ENCODE data around the gene SCN10A.

SCN10A gene

GRCh38 chr3:38800511-38800910, 15.5 kb downstream of the SCN10A start:
- TF ChIP-seq CTCF (IDR thresholded peaks at IDR 0.05) = no peak
- Histone ChIP-seq H3K4me2 (ENCODE audit: low read length) (no peak overlapping the region), H3K9me3 (ENCODE audit: control insufficient read depth, low read length) (peaks cover 3% of the 10 kb centered on the region)

GRCh38 chr3:38793721-38794120, 22.3 kb downstream of the SCN10A start:
- no peaks in the 10 kb centered on the region for H3K36me3 ChIP-seq (ENCODE audit: control insufficient read depth, insufficient read depth, low read length)
- no peak overlapping the region for H2AFZ ChIP-seq
- H3K4me2 ChIP-seq (ENCODE audit: low read length) = no peak overlapping the region
- H3K9ac ChIP-seq = no peak overlapping the region
- no peaks in the 10 kb centered on the region for H3K9me3 ChIP-seq (ENCODE audit: control insufficient read depth, low read length)
- TF ChIP-seq CTCF (IDR thresholded peaks at IDR 0.05) = no peak
- no peak overlapping the region for H3K4me3 ChIP-seq (ENCODE audit: low read depth, low read length)
- H3K79me2 ChIP-seq = no peaks in the 10 kb centered on the region
- no peaks in the 10 kb centered on the region for H3K27me3 ChIP-seq (ENCODE audit: control insufficient read depth, insufficient read depth, low read length)
- no peak overlapping the region for H3K27ac ChIP-seq
- H3K4me1 ChIP-seq = no peaks in the 10 kb centered on the region

More at GRCh38 chr3:38800511-38800910, 15.5 kb downstream of the SCN10A start:
- Histone ChIP-seq H3K79me2 (no peaks in the 10 kb centered on the region), H3K36me3 (ENCODE audit: control insufficient read depth, insufficient read depth, low read length) (no peaks in the 10 kb centered on the region), H3K27me3 (ENCODE audit: control insufficient read depth, insufficient read depth, low read length) (no peaks in the 10 kb centered on the region), H3K4me1 (no peaks in the 10 kb centered on the region), H2AFZ (no peak overlapping the region), H3K4me3 (ENCODE audit: low read depth, low read length) (no peak overlapping the region), H3K9ac (no peak overlapping the region), H3K27ac (no peak overlapping the region)

GRCh38 chr3:38792983-38793382, 23.0 kb downstream of the SCN10A start:
- H3K4me1 ChIP-seq = no peaks in the 10 kb centered on the region
- H3K36me3 ChIP-seq (ENCODE audit: control insufficient read depth, insufficient read depth, low read length) = no peaks in the 10 kb centered on the region
- TF ChIP-seq CTCF (IDR thresholded peaks at IDR 0.05) = no peak
- H3K9me3 ChIP-seq (ENCODE audit: control insufficient read depth, low read length) = no peaks in the 10 kb centered on the region
- H2AFZ ChIP-seq = no peak overlapping the region
- no peak overlapping the region for H3K27ac ChIP-seq
- H3K4me3 ChIP-seq (ENCODE audit: low read depth, low read length) = no peak overlapping the region
- no peaks in the 10 kb centered on the region for H3K27me3 ChIP-seq (ENCODE audit: control insufficient read depth, insufficient read depth, low read length)
- no peaks in the 10 kb centered on the region for H3K79me2 ChIP-seq
- H3K4me2 ChIP-seq (ENCODE audit: low read length) = no peak overlapping the region
- no peak overlapping the region for H3K9ac ChIP-seq

- H3K36me3 ChIP-seq (ENCODE audit: control insufficient read depth, insufficient read depth, low read length) = no peaks in the 10 kb centered on the region
- no peak overlapping the region for H2AFZ ChIP-seq
- no peaks in the 10 kb centered on the region for H3K79me2 ChIP-seq
- no peak overlapping the region for H3K27ac ChIP-seq
- no peak overlapping the region for H3K9ac ChIP-seq
- no peak overlapping the region for H3K4me2 ChIP-seq (ENCODE audit: low read length)
- H3K27me3 ChIP-seq (ENCODE audit: control insufficient read depth, insufficient read depth, low read length) = no peaks in the 10 kb centered on the region
- TF ChIP-seq CTCF (IDR thresholded peaks at IDR 0.05) = no peak
- H3K9me3 ChIP-seq (ENCODE audit: control insufficient read depth, low read length) = no peaks in the 10 kb centered on the region
- no peak overlapping the region for H3K4me3 ChIP-seq (ENCODE audit: low read depth, low read length)
- H3K4me1 ChIP-seq = no peaks in the 10 kb centered on the region
Observed at GRCh38 chr3:38782148-38782547, 33.9 kb downstream of the SCN10A start.

- TF ChIP-seq CTCF (IDR thresholded peaks at IDR 0.05) = no peak
- Histone ChIP-seq H3K79me2 (no peaks in the 10 kb centered on the region), H3K27ac (no peak overlapping the region), H3K4me2 (ENCODE audit: low read length) (no peak overlapping the region), H3K4me3 (ENCODE audit: low read depth, low read length) (no peak overlapping the region), H3K36me3 (ENCODE audit: control insufficient read depth, insufficient read depth, low read length) (peaks cover 2% of the 10 kb centered on the region), H3K4me1 (no peaks in the 10 kb centered on the region), H3K9me3 (ENCODE audit: control insufficient read depth, low read length) (no peaks in the 10 kb centered on the region), H2AFZ (no peak overlapping the region), H3K27me3 (ENCODE audit: control insufficient read depth, insufficient read depth, low read length) (no peaks in the 10 kb centered on the region), H3K9ac (no peak overlapping the region)
Observed at GRCh38 chr3:38773528-38773927, 42.5 kb downstream of the SCN10A start.
